Liver (tissue), 9 donors: Measurements from ENCODE around the gene PAAF1. TPM values are rescaled to one million over a fixed set of nuclear protein-coding genes. Genes with fewer than 3 reads are reported as not detected.

Source experiments
- DNase-seq: peaks from one replicate; pipeline ENCODE4 v3.0.0-alpha.2; 2017; ENCODE audit warnings: low spot score
- H3K27ac ChIP-seq, 2 donors: one replicate each; pipeline ENCODE4 v1.7.0; 2013; ENCODE audit warnings: inconsistent platforms in 2 of 2, low read length in 2 of 2, control low read depth in 1 of 2, low read depth in 1 of 2, mild to moderate bottlenecking in 1 of 2
- H3K27me3 ChIP-seq, 4 donors: one replicate each; pipeline versions ENCODE4 v1.6.1 to v1.7.0; 2013; ENCODE audit warnings: low read length in 3 of 4, inconsistent platforms in 1 of 4, mild to moderate bottlenecking in 1 of 4, moderate library complexity in 1 of 4; ENCODE audit not compliant: control insufficient read depth in 4 of 4, insufficient read depth in 4 of 4
- H3K36me3 ChIP-seq, 4 donors: one replicate each; pipeline versions ENCODE4 v1.6.1 to v1.7.0; 2013; ENCODE audit warnings: low read length in 3 of 4, mild to moderate bottlenecking in 3 of 4, low read depth in 1 of 4, moderate library complexity in 1 of 4; ENCODE audit not compliant: control insufficient read depth in 4 of 4, insufficient read depth in 3 of 4
- H3K4me1 ChIP-seq, 4 donors: one replicate each; pipeline versions ENCODE4 v1.6.1 to v1.7.0; 2013; ENCODE audit warnings: low read length in 3 of 4, mild to moderate bottlenecking in 3 of 4, moderate library complexity in 1 of 4; ENCODE audit not compliant: control insufficient read depth in 4 of 4, insufficient read depth in 4 of 4
- H3K4me3 ChIP-seq, 3 donors: one replicate each; pipeline versions ENCODE4 v1.6.1 to v1.7.0; 2013; ENCODE audit warnings: low read length in 3 of 3, control low read depth in 1 of 3, low read depth in 1 of 3, mild to moderate bottlenecking in 1 of 3
- H3K9ac ChIP-seq, 2 donors: one replicate each; pipeline ENCODE4 v1.7.0; 2013; ENCODE audit warnings: low read length in 2 of 2, mild to moderate bottlenecking in 2 of 2, moderate library complexity in 2 of 2, control low read depth in 1 of 2, low read depth in 1 of 2
- H3K9me3 ChIP-seq, 4 donors: one replicate each; pipeline versions ENCODE4 v1.6.1 to v1.7.0; 2013; ENCODE audit warnings: low read length in 3 of 4; ENCODE audit not compliant: control insufficient read depth in 4 of 4
- EGR1 ChIP-seq, 2 donors: IDR thresholded peaks; 2 replicates each; pipeline ENCODE4 v1.6.1; 2016 to 2018; ENCODE audit warnings: antibody characterized with exemption in 2 of 2, low read depth in 2 of 2
- FOXA1 ChIP-seq: IDR thresholded peaks from 2 replicates; pipeline ENCODE4 v1.6.1; 2016; ENCODE audit warnings: antibody characterized with exemption
- FOXA2 ChIP-seq: IDR thresholded peaks from 2 replicates; pipeline ENCODE4 v1.6.1; 2016; ENCODE audit warnings: antibody characterized with exemption
- GABPA ChIP-seq, 2 donors: IDR thresholded peaks in 1 of 2; conservative IDR thresholded peaks in 1 of 2; 2 replicates each; pipeline ENCODE4 v1.6.1; 2016; ENCODE audit warnings: antibody characterized with exemption in 2 of 2, mild to moderate bottlenecking in 1 of 2, moderate library complexity in 1 of 2
- HNF4A ChIP-seq, 2 donors: conservative IDR thresholded peaks; 2 replicates each; pipeline ENCODE4 v1.6.1; 2016; ENCODE audit warnings: antibody characterized with exemption in 2 of 2, mild to moderate bottlenecking in 2 of 2
- HNF4G ChIP-seq: IDR thresholded peaks from 2 replicates; pipeline ENCODE4 v1.6.1; 2016; ENCODE audit warnings: antibody characterized with exemption
- JUND ChIP-seq, 2 donors: IDR thresholded peaks; 2 replicates each; pipeline ENCODE4 v1.6.1; 2016; ENCODE audit warnings: antibody characterized with exemption in 2 of 2
- NR2F2 ChIP-seq: IDR thresholded peaks from 2 replicates; pipeline ENCODE4 v1.6.1; 2016; ENCODE audit warnings: antibody characterized with exemption
- RAD21 ChIP-seq, 2 donors: IDR thresholded peaks; 2 replicates each; pipeline ENCODE4 v1.6.1; 2016; ENCODE audit warnings: antibody characterized with exemption in 2 of 2, mild to moderate bottlenecking in 2 of 2
- RXRA ChIP-seq, 2 donors: IDR thresholded peaks; 2 replicates each; pipeline ENCODE4 v1.6.1; 2017 to 2018; ENCODE audit warnings: antibody characterized with exemption in 2 of 2, mild to moderate bottlenecking in 1 of 2
- SP1 ChIP-seq: IDR thresholded peaks from 2 replicates; pipeline ENCODE4 v1.6.1; 2018; ENCODE audit warnings: antibody characterized with exemption, mild to moderate bottlenecking
- YY1 ChIP-seq: IDR thresholded peaks from 2 replicates; pipeline ENCODE4 v1.6.1; 2016; ENCODE audit warnings: antibody characterized with exemption, mild to moderate bottlenecking
- WGBS: extraction: QIAGEN DNeasy Blood & Tissue Kit; methylation state at CpG from one replicate; pipeline ENCODE4 v1.1.7; 2013; 5-methylcytosine and 5-hydroxymethylcytosine counted together
- polyA plus RNA-seq, 2 donors: library from polyadenylated mRNA; stranded (reverse) in 1 of 2; unstranded in 1 of 2; fragments of 200-250 nt in 1 of 2; fragments of >200 nt in 1 of 2; fragmentation: Nextera tagmentation in 1 of 2; extraction: Ambion mirVana in 1 of 2; gene quantifications; one replicate each; pipeline versions ENCODE4 v1.2.1 to v1.2.3, GENCODE V29; 2013 to 2015
- total RNA-seq, 2 donors: library from RNA; depleted of rRNA; stranded (reverse); fragments of >200 nt; gene quantifications; one replicate each; pipeline ENCODE4 v1.2.3, GENCODE V29; 2014
- TF ChIP-seq, protein P1 (sequence below): IDR thresholded peaks from 2 replicates; pipeline ENCODE4 v1.6.1; 2016; ENCODE audit warnings: antibody characterized with exemption
- TF ChIP-seq, protein P2 (sequence below): IDR thresholded peaks from 2 replicates; pipeline ENCODE4 v1.6.1; 2016; ENCODE audit warnings: antibody characterized with exemption
- TF ChIP-seq, protein P3 (sequence below): IDR thresholded peaks from 2 replicates; pipeline ENCODE4 v1.6.1; 2016; ENCODE audit warnings: antibody characterized with exemption, mild to moderate bottlenecking
- TF ChIP-seq, protein P4 (sequence below): IDR thresholded peaks from 2 replicates; pipeline ENCODE4 v1.6.1; 2016; ENCODE audit warnings: antibody characterized with exemption
- TF ChIP-seq, protein P5 (sequence below): fragments of 150-350 bp; IDR thresholded peaks from 2 replicates; pipeline ENCODE4 v1.5.1; 2017; ENCODE audit warnings: improper control_type of control experiment, low read depth, low read length; ENCODE audit not compliant: missing input control
- donor health status: healthy.
- donor health status: healthy.
- donor health status: healthy.
- donor health status: healthy.
- donor health status: healthy.

PAAF1 gene
- total and polyA plus RNA-seq, 4 donors, result 5.3 to 10.4 (median 8.3) TPM

DNA sequence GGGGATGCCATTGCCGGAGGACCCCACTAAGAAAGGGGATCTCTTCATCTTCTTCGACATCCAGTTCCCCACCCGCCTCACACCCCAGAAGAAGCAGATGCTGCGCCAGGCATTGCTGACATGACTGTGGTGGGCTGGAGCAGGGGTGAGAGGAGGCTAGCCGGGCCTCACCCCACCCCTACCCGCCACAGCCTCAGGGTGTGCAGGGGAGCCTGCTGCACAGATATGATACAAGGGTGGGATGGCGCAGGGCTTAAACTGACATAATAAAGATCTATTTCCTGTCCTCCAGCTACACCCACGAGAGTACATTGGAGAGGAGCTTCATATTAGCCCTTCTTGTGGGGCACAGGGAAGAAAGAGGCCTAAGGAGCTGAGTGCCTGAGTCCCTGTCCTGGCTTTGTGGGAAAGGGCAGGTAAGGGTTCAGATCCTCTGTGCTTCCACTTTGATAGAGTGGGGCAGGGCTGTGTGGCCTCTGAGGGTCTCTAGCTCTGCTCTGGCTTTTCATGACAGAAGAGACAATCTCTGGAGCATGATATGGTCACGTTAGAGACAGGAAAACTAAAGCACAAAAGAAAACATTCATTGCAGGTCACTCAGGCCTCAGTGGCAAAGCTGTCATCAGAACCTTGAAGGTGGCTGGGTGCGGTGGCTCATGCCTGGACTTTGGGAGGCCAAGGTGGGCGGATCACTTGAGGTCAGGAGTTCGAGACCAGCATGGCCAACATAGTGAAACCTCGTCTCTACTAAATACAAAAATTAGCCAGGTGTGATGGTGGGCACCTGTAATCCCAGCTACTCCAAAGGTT lies 93.4 kb downstream of the PAAF1 start:
- Histone ChIP-seq H3K9me3 (no peaks in the 10 kb centered on the region), H3K36me3 (no peaks in the 10 kb centered on the region), H3K4me1 (no peaks in the 10 kb centered on the region), H3K9ac (no peak overlapping the region), H3K27me3 (no peaks in the 10 kb centered on the region), H3K27ac (no peak overlapping the region), H3K4me3 (no peak overlapping the region)
- no peak for TF ChIP-seq SP1
- no peak for TF ChIP-seq RAD21 (IDR thresholded peaks at IDR 0.05)
- WGBS, result 82% methylated on average over 13 of the region's 13 CpGs
- DNase-seq, result peak; percentile 69

DNA sequence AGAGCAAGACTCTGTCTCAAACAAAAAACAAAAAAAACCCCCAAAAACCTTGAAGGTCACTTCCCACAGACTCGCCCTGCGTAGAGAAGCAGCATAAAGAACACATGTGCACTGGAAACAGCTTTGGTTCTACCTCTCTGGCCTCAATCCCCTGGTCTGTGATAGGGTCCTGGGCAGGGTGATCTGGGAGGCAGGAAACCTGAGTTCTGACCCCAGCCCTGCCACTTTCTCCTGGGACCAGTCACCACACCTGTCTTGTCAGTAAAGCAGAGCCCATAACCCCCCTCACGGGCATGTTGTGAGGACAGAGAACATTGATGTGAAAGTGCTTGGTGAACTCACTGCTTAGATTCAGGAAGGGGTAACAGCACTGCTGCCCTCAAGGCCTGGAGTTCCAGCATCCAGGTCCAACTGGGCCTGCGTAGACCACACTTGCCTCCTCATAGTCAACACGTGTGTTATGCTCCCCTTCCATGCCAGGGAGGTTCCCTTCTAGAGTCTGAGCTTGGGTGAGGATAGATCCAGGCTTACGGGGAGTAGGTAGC lies 94.4 kb downstream of the PAAF1 start:
- WGBS, result 78% methylated on average over 6 of the region's 6 CpGs
- Histone ChIP-seq H3K9ac (no peak overlapping the region), H3K4me1 (no peaks in the 10 kb centered on the region), H3K27me3 (no peaks in the 10 kb centered on the region), H3K27ac (no peak overlapping the region), H3K4me3 (no peak overlapping the region), H3K9me3 (no peaks in the 10 kb centered on the region), H3K36me3 (no peaks in the 10 kb centered on the region)
- no peak for TF ChIP-seq NR2F2
- TF ChIP-seq, protein P1, sequence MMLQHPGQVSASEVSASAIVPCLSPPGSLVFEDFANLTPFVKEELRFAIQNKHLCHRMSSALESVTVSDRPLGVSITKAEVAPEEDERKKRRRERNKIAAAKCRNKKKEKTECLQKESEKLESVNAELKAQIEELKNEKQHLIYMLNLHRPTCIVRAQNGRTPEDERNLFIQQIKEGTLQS, result no peak
- TF ChIP-seq, protein P2, sequence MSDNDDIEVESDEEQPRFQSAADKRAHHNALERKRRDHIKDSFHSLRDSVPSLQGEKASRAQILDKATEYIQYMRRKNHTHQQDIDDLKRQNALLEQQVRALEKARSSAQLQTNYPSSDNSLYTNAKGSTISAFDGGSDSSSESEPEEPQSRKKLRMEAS, result no peak
- no peak for TF ChIP-seq GABPA (IDR thresholded peaks at IDR 0.05 in 1 of 2, conservative IDR thresholded peaks at IDR 0.05 in 1 of 2)
- no peak for TF ChIP-seq JUND (IDR thresholded peaks at IDR 0.05)
- TF ChIP-seq HNF4A (conservative IDR thresholded peaks at IDR 0.05), result no peak
- DNase-seq, result no peak

DNA sequence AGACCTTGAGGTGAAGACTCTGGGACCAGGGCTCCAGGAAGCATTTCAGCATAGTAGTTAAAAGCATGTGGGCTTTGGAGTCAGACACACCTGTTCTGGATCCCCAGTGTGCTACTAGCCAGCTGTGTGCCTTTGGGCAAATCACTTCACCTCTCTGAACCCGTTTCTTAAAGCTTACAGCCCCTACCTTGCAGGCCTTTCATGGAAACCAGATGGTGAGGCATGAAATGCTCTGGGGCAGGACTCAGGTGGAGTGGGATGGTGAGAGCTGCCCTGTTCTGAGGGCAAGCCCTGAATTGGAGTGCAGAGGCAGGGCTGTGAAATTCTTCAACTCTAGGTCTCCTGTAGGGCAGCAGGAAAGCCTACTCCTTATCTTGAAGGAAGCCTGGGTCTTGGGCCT lies 95.4 kb downstream of the PAAF1 start:
- H3K27ac ChIP-seq, result no peak overlapping the region
- no peaks in the 10 kb centered on the region for H3K4me1 ChIP-seq

More for the DNA sequence above, 95.4 kb downstream of the PAAF1 start:
- Histone ChIP-seq H3K4me3 (no peak overlapping the region), H3K36me3 (no peaks in the 10 kb centered on the region), H3K9me3 (no peaks in the 10 kb centered on the region), H3K27me3 (no peaks in the 10 kb centered on the region), H3K9ac (no peak overlapping the region)
- TF ChIP-seq, protein P3, sequence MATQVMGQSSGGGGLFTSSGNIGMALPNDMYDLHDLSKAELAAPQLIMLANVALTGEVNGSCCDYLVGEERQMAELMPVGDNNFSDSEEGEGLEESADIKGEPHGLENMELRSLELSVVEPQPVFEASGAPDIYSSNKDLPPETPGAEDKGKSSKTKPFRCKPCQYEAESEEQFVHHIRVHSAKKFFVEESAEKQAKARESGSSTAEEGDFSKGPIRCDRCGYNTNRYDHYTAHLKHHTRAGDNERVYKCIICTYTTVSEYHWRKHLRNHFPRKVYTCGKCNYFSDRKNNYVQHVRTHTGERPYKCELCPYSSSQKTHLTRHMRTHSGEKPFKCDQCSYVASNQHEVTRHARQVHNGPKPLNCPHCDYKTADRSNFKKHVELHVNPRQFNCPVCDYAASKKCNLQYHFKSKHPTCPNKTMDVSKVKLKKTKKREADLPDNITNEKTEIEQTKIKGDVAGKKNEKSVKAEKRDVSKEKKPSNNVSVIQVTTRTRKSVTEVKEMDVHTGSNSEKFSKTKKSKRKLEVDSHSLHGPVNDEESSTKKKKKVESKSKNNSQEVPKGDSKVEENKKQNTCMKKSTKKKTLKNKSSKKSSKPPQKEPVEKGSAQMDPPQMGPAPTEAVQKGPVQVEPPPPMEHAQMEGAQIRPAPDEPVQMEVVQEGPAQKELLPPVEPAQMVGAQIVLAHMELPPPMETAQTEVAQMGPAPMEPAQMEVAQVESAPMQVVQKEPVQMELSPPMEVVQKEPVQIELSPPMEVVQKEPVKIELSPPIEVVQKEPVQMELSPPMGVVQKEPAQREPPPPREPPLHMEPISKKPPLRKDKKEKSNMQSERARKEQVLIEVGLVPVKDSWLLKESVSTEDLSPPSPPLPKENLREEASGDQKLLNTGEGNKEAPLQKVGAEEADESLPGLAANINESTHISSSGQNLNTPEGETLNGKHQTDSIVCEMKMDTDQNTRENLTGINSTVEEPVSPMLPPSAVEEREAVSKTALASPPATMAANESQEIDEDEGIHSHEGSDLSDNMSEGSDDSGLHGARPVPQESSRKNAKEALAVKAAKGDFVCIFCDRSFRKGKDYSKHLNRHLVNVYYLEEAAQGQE, result no peak
- TF ChIP-seq FOXA1 (no peak), HNF4G (no peak), NR2F2 (no peak), RXRA (IDR thresholded peaks at IDR 0.05) (no peak), EGR1 (IDR thresholded peaks at IDR 0.05; ENCODE audit: low read depth in 2 of 2) (no peak), GABPA (IDR thresholded peaks at IDR 0.05 in 1 of 2, conservative IDR thresholded peaks at IDR 0.05 in 1 of 2) (no peak), FOXA2 (no peak), JUND (IDR thresholded peaks at IDR 0.05) (no peak), YY1 (no peak)
- TF ChIP-seq, protein P4, sequence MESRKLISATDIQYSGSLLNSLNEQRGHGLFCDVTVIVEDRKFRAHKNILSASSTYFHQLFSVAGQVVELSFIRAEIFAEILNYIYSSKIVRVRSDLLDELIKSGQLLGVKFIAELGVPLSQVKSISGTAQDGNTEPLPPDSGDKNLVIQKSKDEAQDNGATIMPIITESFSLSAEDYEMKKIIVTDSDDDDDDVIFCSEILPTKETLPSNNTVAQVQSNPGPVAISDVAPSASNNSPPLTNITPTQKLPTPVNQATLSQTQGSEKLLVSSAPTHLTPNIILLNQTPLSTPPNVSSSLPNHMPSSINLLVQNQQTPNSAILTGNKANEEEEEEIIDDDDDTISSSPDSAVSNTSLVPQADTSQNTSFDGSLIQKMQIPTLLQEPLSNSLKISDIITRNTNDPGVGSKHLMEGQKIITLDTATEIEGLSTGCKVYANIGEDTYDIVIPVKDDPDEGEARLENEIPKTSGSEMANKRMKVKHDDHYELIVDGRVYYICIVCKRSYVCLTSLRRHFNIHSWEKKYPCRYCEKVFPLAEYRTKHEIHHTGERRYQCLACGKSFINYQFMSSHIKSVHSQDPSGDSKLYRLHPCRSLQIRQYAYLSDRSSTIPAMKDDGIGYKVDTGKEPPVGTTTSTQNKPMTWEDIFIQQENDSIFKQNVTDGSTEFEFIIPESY, result no peak
- TF ChIP-seq, protein P2, result no peak
- TF ChIP-seq, protein P5, sequence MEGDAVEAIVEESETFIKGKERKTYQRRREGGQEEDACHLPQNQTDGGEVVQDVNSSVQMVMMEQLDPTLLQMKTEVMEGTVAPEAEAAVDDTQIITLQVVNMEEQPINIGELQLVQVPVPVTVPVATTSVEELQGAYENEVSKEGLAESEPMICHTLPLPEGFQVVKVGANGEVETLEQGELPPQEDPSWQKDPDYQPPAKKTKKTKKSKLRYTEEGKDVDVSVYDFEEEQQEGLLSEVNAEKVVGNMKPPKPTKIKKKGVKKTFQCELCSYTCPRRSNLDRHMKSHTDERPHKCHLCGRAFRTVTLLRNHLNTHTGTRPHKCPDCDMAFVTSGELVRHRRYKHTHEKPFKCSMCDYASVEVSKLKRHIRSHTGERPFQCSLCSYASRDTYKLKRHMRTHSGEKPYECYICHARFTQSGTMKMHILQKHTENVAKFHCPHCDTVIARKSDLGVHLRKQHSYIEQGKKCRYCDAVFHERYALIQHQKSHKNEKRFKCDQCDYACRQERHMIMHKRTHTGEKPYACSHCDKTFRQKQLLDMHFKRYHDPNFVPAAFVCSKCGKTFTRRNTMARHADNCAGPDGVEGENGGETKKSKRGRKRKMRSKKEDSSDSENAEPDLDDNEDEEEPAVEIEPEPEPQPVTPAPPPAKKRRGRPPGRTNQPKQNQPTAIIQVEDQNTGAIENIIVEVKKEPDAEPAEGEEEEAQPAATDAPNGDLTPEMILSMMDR, result no peak
- WGBS, result 80% methylated on average over 1 of the region's 1 CpG
- no peak for DNase-seq
